SH-SY5Y (cell line): ENCODE results near the gene DYNLT2.

Experiments used
- GATA2 ChIP-seq: IDR thresholded peaks from 2 replicates; pipeline ENCODE4 v1.6.1; 2011; ENCODE audit warnings: mild to moderate bottlenecking, low read depth, low read length
- GATA3 ChIP-seq: IDR thresholded peaks from 2 replicates; pipeline ENCODE4 v1.6.1; 2011; ENCODE audit warnings: low read depth, mild to moderate bottlenecking, low read length, moderate library complexity

GRCh38 chr6:169720207-169720855 lies 31.0 kb downstream of the DYNLT2 start:
- no peak for TF ChIP-seq GATA3
- no peak for TF ChIP-seq GATA2
